ENCODE results near the gene SELENOT.
"Not testable (repeated sequence)": the region's sequence is repeated elsewhere in the genome, so short reads cannot be mapped to it uniquely, and the experiment has no call there.

SELENOT gene

DNA sequence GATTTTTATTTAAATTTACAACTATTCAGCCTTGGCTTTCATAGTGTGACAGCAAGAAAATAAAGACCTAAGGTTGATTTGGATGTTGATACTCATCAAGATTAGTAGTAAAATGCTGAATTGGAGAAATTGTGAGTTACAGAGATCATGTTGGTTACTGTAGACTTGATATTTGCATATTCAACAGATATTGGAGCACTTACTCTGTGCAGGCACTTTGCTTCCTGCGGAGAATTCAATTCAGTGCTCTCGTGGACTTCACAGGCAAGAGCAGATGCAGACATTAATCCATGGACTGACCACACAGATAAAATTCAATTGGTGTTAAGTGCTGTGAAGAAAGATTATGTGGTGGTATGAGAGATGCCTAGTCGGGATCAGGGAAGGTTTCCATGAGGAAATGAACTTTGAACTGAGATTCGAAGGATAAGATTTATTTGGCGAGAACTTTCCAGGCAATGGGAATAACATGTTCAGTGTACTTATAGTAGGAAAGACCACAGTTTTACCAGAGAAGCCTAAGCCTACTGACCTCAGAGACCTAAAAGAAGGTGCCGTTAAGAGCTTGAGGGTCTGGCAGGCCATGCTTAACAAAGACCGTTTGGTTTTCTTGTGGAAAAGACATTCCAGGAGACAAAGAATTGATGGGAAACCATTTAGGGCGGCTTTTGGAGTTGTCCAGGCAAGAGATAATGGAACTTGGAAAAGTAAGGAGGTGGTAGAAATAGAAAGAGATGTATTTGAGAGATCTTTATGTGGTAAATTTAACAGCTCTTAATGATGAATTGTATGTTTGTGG is 4.3 kb downstream of the SELENOT start:
- peaks cover 0 to 5% (median 0%) of the 10 kb centered on the region in 5 donors for H3K36me3 ChIP-seq (ENCODE audit: control insufficient read depth in 5 of 5, insufficient read depth in 5 of 5, low read length in 5 of 5)
- H3K27me3 ChIP-seq (ENCODE audit: control insufficient read depth in 5 of 5, insufficient read depth in 4 of 5, low read length in 5 of 5): no peaks in the 10 kb centered on the region
- H3K4me1 ChIP-seq (ENCODE audit: control insufficient read depth in 5 of 5, insufficient read depth in 5 of 5, low read length in 5 of 5): peaks cover 6 to 23% (median 16%) of the 10 kb centered on the region in 5 donors
- no peak overlapping the region for H3K9ac ChIP-seq (ENCODE audit: low read length in 5 of 5)
- no peak overlapping the region for H3K4me3 ChIP-seq (ENCODE audit: low read depth in 1 of 5, low read length in 5 of 5)
- H3K27ac ChIP-seq (ENCODE audit: low read depth, low read length): no peak overlapping the region
- H3K9me3 ChIP-seq (ENCODE audit: control insufficient read depth in 5 of 5, low read length in 5 of 5): no peaks in the 10 kb centered on the region

- Histone ChIP-seq H3K36me3 (ENCODE audit: control insufficient read depth in 5 of 5, insufficient read depth in 5 of 5, low read length in 5 of 5) (peaks cover 0 to 12% (median 0%) of the 10 kb centered on the region in 5 donors), H3K9me3 (ENCODE audit: control insufficient read depth in 5 of 5, low read length in 5 of 5) (no peaks in the 10 kb centered on the region), H3K27me3 (ENCODE audit: control insufficient read depth in 5 of 5, insufficient read depth in 4 of 5, low read length in 5 of 5) (no peaks in the 10 kb centered on the region), H3K4me1 (ENCODE audit: control insufficient read depth in 5 of 5, insufficient read depth in 5 of 5, low read length in 5 of 5) (peaks cover 0 to 8% (median 2%) of the 10 kb centered on the region in 5 donors), H3K9ac (ENCODE audit: low read length in 5 of 5) (no peak overlapping the region), H3K27ac (ENCODE audit: low read depth, low read length) (no peak overlapping the region), H3K4me3 (ENCODE audit: low read depth in 1 of 5, low read length in 5 of 5) (no peak overlapping the region)
These were observed 6.9 kb downstream of the SELENOT start for GRCh38 chr3:150609988-150610387.

GRCh38 chr3:150610785-150611184 is 7.7 kb downstream of the SELENOT start:
- no peaks in the 10 kb centered on the region for H3K27me3 ChIP-seq (ENCODE audit: control insufficient read depth in 5 of 5, insufficient read depth in 4 of 5, low read length in 5 of 5)
- no peak overlapping the region for H3K27ac ChIP-seq (ENCODE audit: low read depth, low read length)
- H3K36me3 ChIP-seq (ENCODE audit: control insufficient read depth in 5 of 5, insufficient read depth in 5 of 5, low read length in 5 of 5): peaks cover 0 to 12% (median 0%) of the 10 kb centered on the region in 5 donors
- H3K4me3 ChIP-seq (ENCODE audit: low read depth in 1 of 5, low read length in 5 of 5): no peak overlapping the region
- no peak overlapping the region for H3K9ac ChIP-seq (ENCODE audit: low read length in 5 of 5)
- peaks cover 0 to 8% (median 0%) of the 10 kb centered on the region in 5 donors for H3K4me1 ChIP-seq (ENCODE audit: control insufficient read depth in 5 of 5, insufficient read depth in 5 of 5, low read length in 5 of 5)
- no peaks in the 10 kb centered on the region for H3K9me3 ChIP-seq (ENCODE audit: control insufficient read depth in 5 of 5, low read length in 5 of 5)

- H3K4me3 ChIP-seq (ENCODE audit: low read depth in 1 of 5, low read length in 5 of 5): no peak overlapping the region
- H3K9ac ChIP-seq (ENCODE audit: low read length in 5 of 5): no peak overlapping the region
- no peaks in the 10 kb centered on the region for H3K9me3 ChIP-seq (ENCODE audit: control insufficient read depth in 5 of 5, low read length in 5 of 5)
- H3K36me3 ChIP-seq (ENCODE audit: control insufficient read depth in 5 of 5, insufficient read depth in 5 of 5, low read length in 5 of 5): peaks cover 0 to 12% (median 0%) of the 10 kb centered on the region in 5 donors
- no peak overlapping the region for H3K27ac ChIP-seq (ENCODE audit: low read depth, low read length)
- H3K4me1 ChIP-seq (ENCODE audit: control insufficient read depth in 5 of 5, insufficient read depth in 5 of 5, low read length in 5 of 5): peaks cover 0 to 8% (median 0%) of the 10 kb centered on the region in 5 donors
- H3K27me3 ChIP-seq (ENCODE audit: control insufficient read depth in 5 of 5, insufficient read depth in 4 of 5, low read length in 5 of 5): no peaks in the 10 kb centered on the region
These were observed 8.5 kb downstream of the SELENOT start for GRCh38 chr3:150611666-150612065.

DNA sequence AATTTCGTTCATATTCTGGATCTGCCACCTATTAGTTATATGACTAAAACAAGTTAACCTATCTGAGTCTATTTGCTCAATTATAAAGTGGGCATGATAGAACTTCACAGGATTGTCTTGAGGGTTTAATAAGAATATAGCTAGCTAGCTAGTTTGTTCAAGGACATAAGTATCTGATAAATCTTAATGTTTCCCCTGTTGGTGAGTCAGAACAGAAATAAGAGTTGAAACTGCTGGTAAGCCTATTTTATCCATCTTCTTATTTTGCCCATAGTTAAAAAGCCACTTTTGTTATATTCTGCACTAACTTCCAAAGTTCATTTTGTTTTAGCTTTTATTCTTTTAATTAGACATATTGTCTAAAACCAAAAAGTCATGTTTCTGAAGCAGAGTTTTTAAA is 9.4 kb downstream of the SELENOT start:
- H3K4me1 ChIP-seq (ENCODE audit: control insufficient read depth in 5 of 5, insufficient read depth in 5 of 5, low read length in 5 of 5): peaks cover 0 to 4% (median 0%) of the 10 kb centered on the region in 5 donors
- H3K9ac ChIP-seq (ENCODE audit: low read length in 5 of 5): no peak overlapping the region
- peaks cover 0 to 12% (median 0%) of the 10 kb centered on the region in 5 donors for H3K36me3 ChIP-seq (ENCODE audit: control insufficient read depth in 5 of 5, insufficient read depth in 5 of 5, low read length in 5 of 5)
- no peak overlapping the region for H3K27ac ChIP-seq (ENCODE audit: low read depth, low read length)
- no peaks in the 10 kb centered on the region for H3K9me3 ChIP-seq (ENCODE audit: control insufficient read depth in 5 of 5, low read length in 5 of 5)
- no peak overlapping the region for H3K4me3 ChIP-seq (ENCODE audit: low read depth in 1 of 5, low read length in 5 of 5)
- H3K27me3 ChIP-seq (ENCODE audit: control insufficient read depth in 5 of 5, insufficient read depth in 4 of 5, low read length in 5 of 5): no peaks in the 10 kb centered on the region

- H3K27me3 ChIP-seq (ENCODE audit: control insufficient read depth in 5 of 5, insufficient read depth in 4 of 5, low read length in 5 of 5): no peaks in the 10 kb centered on the region
- H3K27ac ChIP-seq (ENCODE audit: low read depth, low read length): no peak overlapping the region
- H3K4me1 ChIP-seq (ENCODE audit: control insufficient read depth in 5 of 5, insufficient read depth in 5 of 5, low read length in 5 of 5): no peaks in the 10 kb centered on the region
- no peak overlapping the region for H3K4me3 ChIP-seq (ENCODE audit: low read depth in 1 of 5, low read length in 5 of 5)
- peaks cover 0 to 12% (median 0%) of the 10 kb centered on the region in 5 donors for H3K36me3 ChIP-seq (ENCODE audit: control insufficient read depth in 5 of 5, insufficient read depth in 5 of 5, low read length in 5 of 5)
- H3K9ac ChIP-seq (ENCODE audit: low read length in 5 of 5): no peak overlapping the region
- H3K9me3 ChIP-seq (ENCODE audit: control insufficient read depth in 5 of 5, low read length in 5 of 5): no peaks in the 10 kb centered on the region
These were observed 9.9 kb downstream of the SELENOT start for GRCh38 chr3:150613034-150613433.

DNA sequence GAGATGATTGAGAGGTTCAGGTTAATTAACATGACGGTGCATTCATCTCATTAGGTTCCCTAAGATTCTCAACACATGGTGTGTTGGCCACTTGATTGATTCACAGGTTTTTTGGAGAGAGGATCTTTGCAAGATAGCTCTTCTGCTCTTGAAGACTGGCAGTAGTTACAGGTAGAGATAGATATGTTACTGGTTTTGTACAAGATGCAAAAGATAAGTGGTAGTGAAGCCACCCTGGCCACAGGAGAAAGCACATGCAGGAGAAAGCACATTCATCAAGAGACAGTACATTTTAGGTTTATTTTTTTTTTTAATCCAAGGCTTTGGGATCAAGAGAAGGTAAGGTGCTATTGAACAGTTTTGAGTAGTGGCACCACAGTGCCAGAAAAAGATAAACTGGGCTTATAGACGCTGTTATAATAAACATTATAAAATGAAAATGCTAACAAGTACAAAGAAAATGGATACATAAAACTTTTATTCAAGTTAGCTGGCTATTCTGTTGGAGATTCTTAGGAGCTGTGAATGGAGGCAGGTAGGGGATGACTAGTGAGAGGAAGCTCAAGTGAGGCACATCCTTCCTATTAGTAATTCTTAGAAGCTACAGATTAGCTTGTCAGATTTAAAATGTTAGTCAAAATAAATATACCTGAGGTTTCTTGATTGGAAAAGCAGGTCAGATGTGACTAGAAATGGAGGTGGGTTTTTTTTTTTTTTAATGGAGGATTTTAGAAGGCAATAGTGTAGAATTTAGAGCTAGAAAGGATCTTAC is 10.8 kb downstream of the SELENOT start:
- no peak overlapping the region for H3K4me3 ChIP-seq (ENCODE audit: low read depth in 1 of 5, low read length in 5 of 5)
- no peaks in the 10 kb centered on the region for H3K4me1 ChIP-seq (ENCODE audit: control insufficient read depth in 5 of 5, insufficient read depth in 5 of 5, low read length in 5 of 5)
- H3K9me3 ChIP-seq (ENCODE audit: control insufficient read depth in 5 of 5, low read length in 5 of 5): no peaks in the 10 kb centered on the region
- H3K9ac ChIP-seq (ENCODE audit: low read length in 5 of 5): no peak overlapping the region
- peaks cover 0 to 12% (median 0%) of the 10 kb centered on the region in 5 donors for H3K36me3 ChIP-seq (ENCODE audit: control insufficient read depth in 5 of 5, insufficient read depth in 5 of 5, low read length in 5 of 5)
- no peaks in the 10 kb centered on the region for H3K27me3 ChIP-seq (ENCODE audit: control insufficient read depth in 5 of 5, insufficient read depth in 4 of 5, low read length in 5 of 5)
- H3K27ac ChIP-seq (ENCODE audit: low read depth, low read length): no peak overlapping the region

DNA sequence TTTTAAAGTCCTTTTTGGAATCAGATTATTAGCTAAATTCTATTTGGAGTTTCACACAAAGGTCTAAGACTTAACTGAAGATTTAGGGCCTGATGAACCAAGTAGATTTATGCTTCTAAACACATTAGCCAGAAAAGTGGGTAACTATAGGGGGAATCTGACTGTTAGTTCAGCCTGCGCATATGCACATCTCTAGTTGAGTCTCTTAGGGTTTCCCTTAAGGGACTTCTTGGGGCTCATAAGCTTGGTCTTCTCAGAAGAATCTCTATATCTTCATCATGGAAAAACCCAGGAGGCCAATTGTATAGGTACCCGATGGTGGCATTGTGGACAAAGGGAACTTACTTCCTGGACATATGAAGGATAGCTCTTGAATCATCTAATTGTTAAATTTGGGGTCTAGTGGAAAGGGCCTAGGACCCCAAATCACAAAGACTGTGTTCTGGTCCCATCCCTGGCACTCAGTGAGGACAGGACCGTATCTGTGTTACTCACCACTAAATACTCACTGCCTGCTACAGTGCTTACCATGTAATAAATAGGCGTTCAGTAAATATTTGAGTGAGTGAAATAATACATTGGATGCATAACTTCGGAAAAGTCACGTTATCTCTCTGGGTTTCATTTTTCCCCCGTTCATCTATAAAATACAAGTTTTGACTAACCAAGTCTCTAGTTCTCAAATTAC is 17.0 kb downstream of the SELENOT start:
- Histone ChIP-seq H3K36me3 (ENCODE audit: control insufficient read depth in 5 of 5, insufficient read depth in 5 of 5, low read length in 5 of 5) (peaks cover 0 to 10% (median 3%) of the 10 kb centered on the region in 5 donors), H3K4me1 (ENCODE audit: control insufficient read depth in 5 of 5, insufficient read depth in 5 of 5, low read length in 5 of 5) (no peaks in the 10 kb centered on the region), H3K27ac (ENCODE audit: low read depth, low read length) (no peak overlapping the region), H3K9me3 (ENCODE audit: control insufficient read depth in 5 of 5, low read length in 5 of 5) (no peaks in the 10 kb centered on the region), H3K27me3 (ENCODE audit: control insufficient read depth in 5 of 5, insufficient read depth in 4 of 5, low read length in 5 of 5) (no peaks in the 10 kb centered on the region), H3K4me3 (ENCODE audit: low read depth in 1 of 5, low read length in 5 of 5) (no peak overlapping the region), H3K9ac (ENCODE audit: low read length in 5 of 5) (no peak overlapping the region)

DNA sequence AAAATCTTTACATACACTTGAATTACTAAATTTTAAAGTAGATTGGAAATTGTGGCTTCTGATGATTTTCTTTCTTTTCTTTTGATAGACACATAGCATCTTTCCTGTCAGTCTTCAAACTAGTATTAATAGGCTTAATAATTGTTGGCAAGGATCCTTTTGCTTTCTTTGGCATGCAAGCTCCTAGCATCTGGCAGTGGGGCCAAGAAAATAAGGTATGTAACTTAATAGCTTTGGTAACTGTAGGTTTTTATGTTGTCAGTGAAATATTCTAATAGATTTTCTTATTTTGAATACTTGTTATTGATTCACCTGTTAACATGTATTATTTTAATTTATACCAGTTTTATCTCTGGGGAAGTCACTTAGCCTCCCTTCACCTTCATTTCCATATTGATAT is 19.8 kb downstream of the SELENOT start:
- H3K9ac ChIP-seq (ENCODE audit: low read length in 5 of 5); H3K9me3 ChIP-seq (ENCODE audit: control insufficient read depth in 5 of 5, low read length in 5 of 5); H3K4me3 ChIP-seq (ENCODE audit: low read depth in 1 of 5, low read length in 5 of 5); H3K27ac ChIP-seq (ENCODE audit: low read depth, low read length); H3K27me3 ChIP-seq (ENCODE audit: control insufficient read depth in 5 of 5, insufficient read depth in 4 of 5, low read length in 5 of 5); H3K4me1 ChIP-seq (ENCODE audit: control insufficient read depth in 5 of 5, insufficient read depth in 5 of 5, low read length in 5 of 5): not testable (repeated sequence)
- peaks cover 18 to 32% (median 21%) of the 10 kb centered on the region in 5 donors for H3K36me3 ChIP-seq (ENCODE audit: control insufficient read depth in 5 of 5, insufficient read depth in 5 of 5, low read length in 5 of 5)
